Fibroblast of lung (primary cell): ENCODE results near the gene EEF1AKMT3. TPM values are rescaled to one million over a fixed set of nuclear protein-coding genes. Genes with fewer than 3 reads are reported as not detected.

Experiments
- DNase-seq, 2 donors: peaks; one replicate each; pipeline versions ENCODE4 v3.0.0 to v3.0.0-alpha.2; 2010; ENCODE audit warnings: low read depth in 2 of 2
- H2AFZ ChIP-seq: 2 replicates; pipeline ENCODE4 v1.5.1; 2012; ENCODE audit warnings: low read length, control low read depth, inconsistent platforms
- H3K27ac ChIP-seq: 2 replicates; pipeline ENCODE4 v1.5.1; 2011; ENCODE audit warnings: low read length, control low read depth; ENCODE audit not compliant: insufficient read depth
- H3K27me3 ChIP-seq: 2 replicates; pipeline ENCODE4 v1.5.1; 2011; ENCODE audit warnings: mild to moderate bottlenecking, low read length; ENCODE audit not compliant: control insufficient read depth, insufficient read depth
- H3K36me3 ChIP-seq: 2 replicates; pipeline ENCODE4 v1.5.1; 2011; ENCODE audit warnings: low read length; ENCODE audit not compliant: control insufficient read depth, insufficient read depth
- H3K4me1 ChIP-seq: 2 replicates; pipeline ENCODE4 v1.5.1; 2011; ENCODE audit warnings: low read length; ENCODE audit not compliant: control insufficient read depth, insufficient read depth; ENCODE audit errors: extremely low read depth
- H3K4me2 ChIP-seq: 2 replicates; pipeline ENCODE4 v1.5.1; 2011; ENCODE audit warnings: low read length, control low read depth; ENCODE audit not compliant: insufficient read depth; ENCODE audit errors: extremely low read depth
- H3K4me3 ChIP-seq, 4 experiments: fragments of 200-600 bp in 1 of 4; sonication (generic) in 1 of 4; replicated peaks in 1 of 4; 2 replicates each; pipeline ENCODE4 v1.5.1; 2011 to 2016; ENCODE audit warnings: low read length in 4 of 4, low read depth in 3 of 4, mild to moderate bottlenecking in 3 of 4, control low read depth in 2 of 4, inconsistent platforms in 1 of 4, mixed read lengths in 1 of 4; ENCODE audit not compliant: insufficient read depth in 1 of 4; ENCODE audit errors: control extremely low read depth in 1 of 4
- H3K79me2 ChIP-seq: 2 replicates; pipeline ENCODE4 v1.5.1; 2012; ENCODE audit warnings: mild to moderate bottlenecking, low read length, inconsistent platforms; ENCODE audit not compliant: control insufficient read depth, insufficient read depth
- H3K9ac ChIP-seq: 2 replicates; pipeline ENCODE4 v1.5.1; 2011; ENCODE audit warnings: mild to moderate bottlenecking, low read length, control low read depth; ENCODE audit not compliant: insufficient read depth
- H3K9me3 ChIP-seq: 2 replicates; pipeline ENCODE4 v1.5.1; 2012; ENCODE audit warnings: low read depth, low read length; ENCODE audit not compliant: control insufficient read depth, insufficient read depth
- H4K20me1 ChIP-seq: 2 replicates; pipeline ENCODE4 v1.5.1; 2011; ENCODE audit warnings: low read length; ENCODE audit not compliant: control insufficient read depth, insufficient read depth; ENCODE audit errors: extremely low read depth
- EZH2 ChIP-seq: IDR thresholded peaks from 2 replicates; pipeline ENCODE4 v1.5.1; 2012; ENCODE audit warnings: low read length, control low read depth, mild to moderate bottlenecking; ENCODE audit errors: missing control alignments
- polyA plus RNA-seq, 2 donors: library from polyadenylated mRNA; depleted of rRNA in 1 of 2; stranded (reverse) in 1 of 2; unstranded in 1 of 2; fragments of >200 nt; gene quantifications; 2 replicates each; pipeline ENCODE4 v1.2.1, GENCODE V29; 2011 to 2012; ENCODE audit warnings: missing spikeins in 1 of 2
- total RNA-seq: library from RNA; depleted of rRNA; stranded (reverse); fragments of >200 nt; gene quantifications from 2 replicates; pipeline ENCODE4 v1.2.1, GENCODE V29; 2014
- TF ChIP-seq, protein P1 (sequence below), 2 donors: IDR thresholded peaks in 1 of 2; conservative IDR thresholded peaks in 1 of 2; 1 replicate in 1 of 2; 2 replicates in 1 of 2; pipeline ENCODE4 v1.5.1; 2011 to 2012; ENCODE audit warnings: low read length in 2 of 2, control low read depth in 1 of 2, inconsistent platforms in 1 of 2, low read depth in 1 of 2, mild to moderate bottlenecking in 1 of 2

The EEF1AKMT3 gene
- total and polyA plus RNA-seq, 2 donors (not counting 1 experiment from before 2014, with no cell fraction given): 8.9 to 11.9 TPM

DNA sequence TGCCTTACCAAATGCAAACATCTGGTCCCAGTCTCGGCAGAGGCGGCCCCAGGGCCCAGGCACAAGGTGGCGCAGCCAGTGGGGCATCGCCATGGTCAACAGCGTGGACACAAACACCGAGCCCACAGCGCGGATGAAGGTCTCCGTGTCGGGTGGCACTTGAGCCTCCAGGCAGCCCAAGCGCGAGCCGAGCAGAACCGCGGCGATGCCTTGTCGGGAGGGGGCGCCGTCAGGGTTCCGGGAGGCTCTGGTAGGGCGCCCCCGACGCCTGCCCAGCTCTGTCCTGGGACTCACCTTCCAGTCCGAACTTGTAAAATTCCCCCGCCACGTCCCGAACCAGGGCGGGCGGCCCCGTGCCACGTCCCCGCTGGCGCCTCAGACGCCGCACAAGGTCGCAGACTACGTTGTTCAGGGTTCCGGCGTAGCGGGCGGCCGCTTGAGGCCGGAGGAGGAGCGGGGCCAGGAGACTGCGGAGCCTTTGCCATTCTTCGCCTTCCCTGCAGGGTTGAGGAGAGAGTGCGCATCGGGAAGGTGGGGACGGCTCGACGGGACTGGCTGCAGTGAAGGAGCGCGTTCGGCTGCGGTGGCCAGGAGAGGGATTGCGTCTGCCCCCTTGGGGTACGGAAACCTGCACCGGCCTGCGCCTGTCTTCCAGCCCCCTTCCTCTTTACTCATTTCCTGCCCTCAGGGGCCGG lies 7.3 kb upstream of the EEF1AKMT3 start:
- H2AFZ ChIP-seq: peak overlapping the region; percentile 46
- H3K79me2 ChIP-seq: no peaks in the 10 kb centered on the region
- peak overlapping the region; percentile 58 for H3K4me2 ChIP-seq
- TF ChIP-seq, protein P1, sequence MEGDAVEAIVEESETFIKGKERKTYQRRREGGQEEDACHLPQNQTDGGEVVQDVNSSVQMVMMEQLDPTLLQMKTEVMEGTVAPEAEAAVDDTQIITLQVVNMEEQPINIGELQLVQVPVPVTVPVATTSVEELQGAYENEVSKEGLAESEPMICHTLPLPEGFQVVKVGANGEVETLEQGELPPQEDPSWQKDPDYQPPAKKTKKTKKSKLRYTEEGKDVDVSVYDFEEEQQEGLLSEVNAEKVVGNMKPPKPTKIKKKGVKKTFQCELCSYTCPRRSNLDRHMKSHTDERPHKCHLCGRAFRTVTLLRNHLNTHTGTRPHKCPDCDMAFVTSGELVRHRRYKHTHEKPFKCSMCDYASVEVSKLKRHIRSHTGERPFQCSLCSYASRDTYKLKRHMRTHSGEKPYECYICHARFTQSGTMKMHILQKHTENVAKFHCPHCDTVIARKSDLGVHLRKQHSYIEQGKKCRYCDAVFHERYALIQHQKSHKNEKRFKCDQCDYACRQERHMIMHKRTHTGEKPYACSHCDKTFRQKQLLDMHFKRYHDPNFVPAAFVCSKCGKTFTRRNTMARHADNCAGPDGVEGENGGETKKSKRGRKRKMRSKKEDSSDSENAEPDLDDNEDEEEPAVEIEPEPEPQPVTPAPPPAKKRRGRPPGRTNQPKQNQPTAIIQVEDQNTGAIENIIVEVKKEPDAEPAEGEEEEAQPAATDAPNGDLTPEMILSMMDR (conservative IDR thresholded peaks at IDR 0.05 in 1 of 2, IDR thresholded peaks at IDR 0.05 in 1 of 2; ENCODE audit: low read depth in 1 of 2, low read length in 2 of 2): peak; percentile 21 to 24
- peak; percentile 86 for TF ChIP-seq EZH2
- H3K4me3 ChIP-seq: peak overlapping the region in 1 of 4 experiments; percentile 50
- DNase-seq: peak in 1 of 2 donors; percentile 28
- no peak overlapping the region for H3K27ac ChIP-seq
- peaks cover 31% of the 10 kb centered on the region for H3K27me3 ChIP-seq
- peaks cover 8% of the 10 kb centered on the region for H3K36me3 ChIP-seq
- H3K4me1 ChIP-seq: peaks cover 13% of the 10 kb centered on the region
- no peaks in the 10 kb centered on the region for H3K9me3 ChIP-seq
- H4K20me1 ChIP-seq: no peaks in the 10 kb centered on the region
- peak overlapping the region; percentile 10 for H3K9ac ChIP-seq

GRCh38 chr12:57765698-57766463 lies 6.5 kb upstream of the EEF1AKMT3 start:
- TF ChIP-seq, protein P1 (conservative IDR thresholded peaks at IDR 0.05 in 1 of 2, IDR thresholded peaks at IDR 0.05 in 1 of 2; ENCODE audit: low read depth in 1 of 2, low read length in 2 of 2): no peak
- TF ChIP-seq EZH2: peak; percentile 71
- Histone ChIP-seq H3K79me2 (peaks cover 1% of the 10 kb centered on the region), H3K9ac (no peak overlapping the region), H3K27me3 (peaks cover 31% of the 10 kb centered on the region), H2AFZ (no peak overlapping the region), H4K20me1 (no peaks in the 10 kb centered on the region), H3K4me1 (peaks cover 15% of the 10 kb centered on the region), H3K4me2 (peak overlapping the region; percentile 81), H3K9me3 (no peaks in the 10 kb centered on the region), H3K4me3 (peak overlapping the region; percentile 21 to 50 (median 38)), H3K27ac (no peak overlapping the region), H3K36me3 (peaks cover 11% of the 10 kb centered on the region)
- no peak for DNase-seq
